Suprapubic skin (tissue), 4 donors: ENCODE results near the gene CRB2. TPM values are rescaled to one million over a fixed set of nuclear protein-coding genes. Genes with fewer than 3 reads are reported as not detected.

ENCODE experiments used
- DNase-seq, 2 donors: peaks; one replicate each; pipeline ENCODE4 v3.0.0-alpha.2; 2019; ENCODE audit warnings: low spot score in 2 of 2
- H3K27ac ChIP-seq: fragments of 200-600 bp; sonication (generic); one replicate; pipeline ENCODE4 v1.5.1; 2019
- H3K27me3 ChIP-seq: fragments of 200-600 bp; sonication (generic); one replicate; pipeline ENCODE4 v1.5.1; 2019
- H3K36me3 ChIP-seq: fragments of 200-600 bp; sonication (generic); one replicate; pipeline ENCODE4 v1.5.1; 2019
- H3K4me1 ChIP-seq: fragments of 200-600 bp; sonication (generic); one replicate; pipeline ENCODE4 v1.5.1; 2019
- H3K4me3 ChIP-seq: fragments of 200-600 bp; sonication (generic); one replicate; pipeline ENCODE4 v1.5.1; 2019; ENCODE audit warnings: mild to moderate bottlenecking
- H3K9me3 ChIP-seq: fragments of 200-600 bp; sonication (generic); one replicate; pipeline ENCODE4 v1.5.1; 2019
- EP300 ChIP-seq: sonication (generic); formaldehyde crosslinking; IDR thresholded peaks from one replicate; pipeline ENCODE4 v1.6.1; 2017; ENCODE audit warnings: antibody characterized with exemption
- POLR2A ChIP-seq, 2 donors: fragments of 450-650 bp; IDR thresholded peaks; one replicate each; pipeline ENCODE4 v1.6.1; 2017; ENCODE audit warnings: antibody characterized with exemption in 2 of 2, mild to moderate bottlenecking in 2 of 2, moderate library complexity in 2 of 2
- POLR2AphosphoS5 ChIP-seq, 3 donors: sonication (generic); formaldehyde crosslinking; IDR thresholded peaks; one replicate each; pipeline ENCODE4 v1.6.1; 2017; ENCODE audit warnings: antibody characterized with exemption in 3 of 3
- WGBS: methylation state at CpG from one replicate; pipeline ENCODE4 v1.1.5; 2018; 5-methylcytosine and 5-hydroxymethylcytosine counted together
- total RNA-seq, 4 donors: library from RNA; depleted of rRNA; stranded (reverse); fragments of >200 nt; gene quantifications; one replicate each; pipeline ENCODE4 v1.1.0, GENCODE V29; 2016
- TF ChIP-seq, protein P1 (sequence below), 2 donors: fragments of 200-600 bp in 1 of 2; fragments of 450-650 bp in 1 of 2; sonication (generic) in 1 of 2; IDR thresholded peaks; one replicate each; pipeline ENCODE4 v1.5.1; 2016 to 2019; ENCODE audit warnings: antibody characterized with exemption in 2 of 2, mild to moderate bottlenecking in 1 of 2, moderate library complexity in 1 of 2

The CRB2 gene
- total RNA-seq, 4 donors from 2014 or later = not detected

DNA sequence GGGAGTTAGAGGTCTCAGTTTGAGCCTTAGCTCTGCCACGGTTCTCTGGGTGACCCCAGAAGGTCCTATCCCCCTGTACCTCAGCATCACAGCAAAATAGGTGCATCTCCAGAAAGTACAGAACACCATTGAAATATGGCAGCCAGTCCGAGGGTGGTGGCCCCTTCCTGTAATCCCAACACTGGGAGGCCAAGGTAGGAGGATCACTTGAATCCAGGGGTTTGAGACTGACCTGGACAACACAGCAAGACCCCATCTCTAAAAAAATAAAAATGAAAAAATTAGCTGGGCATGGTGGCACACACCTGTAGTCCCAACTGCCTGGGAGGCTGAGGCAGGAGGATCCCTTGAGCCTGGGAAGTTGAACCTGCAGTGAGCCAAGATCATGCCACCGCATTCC is 7.0 kb upstream of the CRB2 start:
- Histone ChIP-seq H3K9me3 (no peaks in the 10 kb centered on the region), H3K4me1 (peaks cover 27% of the 10 kb centered on the region)

DNA sequence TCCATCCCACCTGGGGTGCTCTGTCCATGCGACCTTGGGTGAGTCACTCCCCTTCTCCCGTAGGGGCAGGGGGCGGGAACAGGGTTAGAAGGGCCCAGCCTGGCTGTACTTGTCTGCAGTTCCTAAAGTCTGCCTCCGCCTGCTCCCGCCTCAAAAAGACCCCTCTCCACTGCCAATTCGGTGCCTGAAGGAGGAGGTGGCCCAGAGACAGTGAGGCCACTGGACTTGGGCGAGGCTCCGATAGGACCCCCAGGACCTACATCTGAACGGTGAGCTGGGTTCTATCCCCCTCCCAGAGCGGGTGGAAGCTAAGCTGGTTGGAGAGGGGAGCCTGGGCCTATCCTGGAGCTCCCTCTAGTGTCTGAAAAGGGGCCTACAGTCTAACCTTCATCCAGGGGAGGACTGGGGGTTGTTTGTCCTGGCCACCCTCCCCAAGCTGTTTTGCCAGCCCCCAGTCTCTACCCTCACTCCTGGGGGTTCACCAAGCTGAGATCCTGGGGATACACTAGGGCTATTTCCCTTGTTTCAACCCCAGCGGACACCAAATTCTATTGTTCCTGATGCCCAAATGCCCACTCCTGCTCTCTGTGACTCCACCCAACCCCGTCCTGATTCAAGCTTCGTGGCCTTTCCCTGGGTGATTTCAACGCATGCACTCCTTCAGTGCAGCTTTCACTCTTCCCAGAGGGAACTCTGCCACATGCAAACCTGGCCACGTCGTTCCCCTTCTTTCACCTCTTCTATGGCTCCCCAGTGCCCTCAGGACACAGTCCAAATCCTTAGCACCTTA is 6.1 kb upstream of the CRB2 start:
- H3K4me1 ChIP-seq = peaks cover 28% of the 10 kb centered on the region
- TF ChIP-seq POLR2A (IDR thresholded peaks at IDR 0.05) (no peak), POLR2AphosphoS5 (IDR thresholded peaks at IDR 0.05) (no peak)
- TF ChIP-seq, protein P1, sequence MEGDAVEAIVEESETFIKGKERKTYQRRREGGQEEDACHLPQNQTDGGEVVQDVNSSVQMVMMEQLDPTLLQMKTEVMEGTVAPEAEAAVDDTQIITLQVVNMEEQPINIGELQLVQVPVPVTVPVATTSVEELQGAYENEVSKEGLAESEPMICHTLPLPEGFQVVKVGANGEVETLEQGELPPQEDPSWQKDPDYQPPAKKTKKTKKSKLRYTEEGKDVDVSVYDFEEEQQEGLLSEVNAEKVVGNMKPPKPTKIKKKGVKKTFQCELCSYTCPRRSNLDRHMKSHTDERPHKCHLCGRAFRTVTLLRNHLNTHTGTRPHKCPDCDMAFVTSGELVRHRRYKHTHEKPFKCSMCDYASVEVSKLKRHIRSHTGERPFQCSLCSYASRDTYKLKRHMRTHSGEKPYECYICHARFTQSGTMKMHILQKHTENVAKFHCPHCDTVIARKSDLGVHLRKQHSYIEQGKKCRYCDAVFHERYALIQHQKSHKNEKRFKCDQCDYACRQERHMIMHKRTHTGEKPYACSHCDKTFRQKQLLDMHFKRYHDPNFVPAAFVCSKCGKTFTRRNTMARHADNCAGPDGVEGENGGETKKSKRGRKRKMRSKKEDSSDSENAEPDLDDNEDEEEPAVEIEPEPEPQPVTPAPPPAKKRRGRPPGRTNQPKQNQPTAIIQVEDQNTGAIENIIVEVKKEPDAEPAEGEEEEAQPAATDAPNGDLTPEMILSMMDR (IDR thresholded peaks at IDR 0.05) = peak; percentile 73 to 95
- peaks cover 27% of the 10 kb centered on the region for H3K27me3 ChIP-seq
- H3K9me3 ChIP-seq = no peaks in the 10 kb centered on the region
- DNase-seq = no peak
- 15% methylated on average over 8 of the region's 16 CpGs for WGBS
- H3K4me3 ChIP-seq = no peak overlapping the region
- no peak overlapping the region for H3K27ac ChIP-seq
- no peaks in the 10 kb centered on the region for H3K36me3 ChIP-seq

More for the DNA sequence above, 7.0 kb upstream of the CRB2 start:
- no peak overlapping the region for H3K27ac ChIP-seq
- 44% methylated on average over 3 of the region's 3 CpGs for WGBS
- no peak for TF ChIP-seq EP300
- TF ChIP-seq POLR2A (IDR thresholded peaks at IDR 0.05) = no peak
- TF ChIP-seq, protein P1 (IDR thresholded peaks at IDR 0.05) = no peak
- TF ChIP-seq POLR2AphosphoS5 (IDR thresholded peaks at IDR 0.05) = no peak
- DNase-seq = no peak
- H3K36me3 ChIP-seq = no peaks in the 10 kb centered on the region
- no peak overlapping the region for H3K4me3 ChIP-seq
- H3K27me3 ChIP-seq = peaks cover 27% of the 10 kb centered on the region

DNA sequence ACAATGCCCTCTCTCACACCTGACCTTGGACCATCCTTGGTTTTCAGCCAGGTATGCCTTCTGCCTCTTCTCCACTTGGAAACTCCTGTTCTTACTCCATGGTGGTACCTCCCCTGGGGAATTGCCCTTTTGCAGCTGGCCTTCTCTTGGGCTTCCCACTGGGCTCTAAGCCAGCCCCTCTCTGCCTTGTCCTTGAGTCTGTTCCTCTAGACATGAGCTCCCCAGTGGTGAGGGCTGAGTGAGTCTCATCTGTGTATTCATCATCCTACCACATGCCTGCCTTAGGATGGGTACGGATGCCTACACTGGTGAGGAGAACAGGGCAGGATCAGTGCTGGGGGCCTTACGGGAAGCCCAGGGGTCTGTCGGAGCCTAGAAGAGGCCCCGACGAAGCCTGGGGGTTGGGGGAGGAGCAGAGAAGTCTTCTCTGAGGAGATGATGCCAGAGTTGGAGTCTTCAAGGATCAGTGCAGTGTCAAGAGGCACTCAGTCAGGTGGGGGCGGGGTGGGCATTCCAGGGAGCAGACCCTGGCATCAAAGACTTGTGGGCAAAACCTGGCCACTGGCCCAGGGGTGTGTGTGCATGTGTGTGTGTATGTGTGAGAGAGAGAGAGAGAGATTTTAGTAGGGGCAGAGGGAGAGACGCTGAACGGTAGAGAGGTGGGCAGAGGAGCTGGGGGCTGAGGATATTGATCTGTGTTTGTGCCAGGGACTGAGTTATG is 5.2 kb upstream of the CRB2 start:
- Histone ChIP-seq H3K4me1 (peaks cover 24% of the 10 kb centered on the region), H3K4me3 (no peak overlapping the region), H3K27me3 (peaks cover 27% of the 10 kb centered on the region), H3K36me3 (no peaks in the 10 kb centered on the region), H3K9me3 (no peaks in the 10 kb centered on the region), H3K27ac (no peak overlapping the region)
- TF ChIP-seq, protein P1 (IDR thresholded peaks at IDR 0.05) = no peak
- TF ChIP-seq EP300 (no peak), POLR2AphosphoS5 (IDR thresholded peaks at IDR 0.05) (no peak), POLR2A (IDR thresholded peaks at IDR 0.05) (no peak)
- DNase-seq = no peak
- WGBS = 63% methylated on average over 8 of the region's 8 CpGs

DNA sequence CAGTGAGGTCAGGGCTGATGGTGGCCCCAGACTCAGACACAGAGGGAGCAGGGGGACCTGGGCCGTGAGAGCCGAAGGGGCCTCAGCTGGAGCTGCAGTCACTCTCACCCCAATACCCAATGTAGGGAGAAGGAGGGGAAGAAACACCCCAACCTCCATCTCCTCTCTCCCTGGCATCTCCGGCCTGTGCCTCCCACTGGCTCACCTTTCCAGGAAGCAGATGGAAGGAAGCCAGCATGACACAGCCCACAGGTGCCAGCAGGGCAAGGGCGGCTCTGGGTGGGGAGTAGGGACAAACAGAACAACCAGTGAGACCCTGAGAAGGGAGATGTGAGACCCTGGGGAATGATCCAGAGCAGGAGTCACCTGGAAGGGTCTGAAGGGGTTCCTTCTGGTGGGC is 3.0 kb upstream of the CRB2 start:
- DNase-seq = no peak
- Histone ChIP-seq H3K36me3 (no peaks in the 10 kb centered on the region), H3K27ac (no peak overlapping the region), H3K4me3 (no peak overlapping the region), H3K9me3 (no peaks in the 10 kb centered on the region), H3K4me1 (peaks cover 16% of the 10 kb centered on the region), H3K27me3 (peaks cover 27% of the 10 kb centered on the region)
- 64% methylated on average over 4 of the region's 4 CpGs for WGBS
- TF ChIP-seq POLR2A (IDR thresholded peaks at IDR 0.05) (no peak), EP300 (no peak)

DNA sequence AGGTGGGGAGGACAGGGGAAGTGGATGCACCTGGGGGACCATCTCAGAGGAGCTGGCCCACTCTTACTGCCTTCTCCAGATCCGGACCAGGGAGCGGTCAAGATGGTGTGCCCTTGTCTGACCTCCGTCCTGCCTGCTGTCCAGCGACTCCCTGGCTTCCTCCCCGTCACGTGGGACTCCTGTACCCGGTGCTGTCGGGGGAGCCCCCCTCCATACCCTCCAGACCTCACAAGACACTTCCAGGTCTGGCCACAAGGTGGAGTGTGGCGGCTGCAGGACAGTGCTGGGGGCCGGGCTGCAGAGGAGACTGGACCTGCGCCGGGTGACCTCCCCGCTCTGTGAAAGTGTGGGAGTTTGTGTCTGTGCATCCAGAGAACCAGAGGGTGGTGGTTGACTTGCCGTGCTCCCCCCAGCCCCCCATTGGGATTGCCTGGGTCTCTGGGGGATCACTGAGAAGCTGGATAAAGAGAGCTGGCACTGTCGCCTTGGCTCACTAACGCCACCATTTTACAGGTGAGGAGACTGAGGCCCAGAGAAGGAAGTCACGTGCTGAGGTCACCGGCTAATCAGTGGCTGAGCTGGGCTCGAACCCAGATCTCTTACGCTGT is 1.9 kb upstream of the CRB2 start:
- DNase-seq = no peak
- H3K4me3 ChIP-seq = no peak overlapping the region
- TF ChIP-seq POLR2A (IDR thresholded peaks at IDR 0.05) = no peak
- TF ChIP-seq, protein P1 (IDR thresholded peaks at IDR 0.05) = peak; percentile 13 to 83
- WGBS = 60% methylated on average over 3 of the region's 20 CpGs
- peaks cover 19% of the 10 kb centered on the region for H3K27me3 ChIP-seq
- H3K27ac ChIP-seq = no peak overlapping the region
- no peaks in the 10 kb centered on the region for H3K9me3 ChIP-seq
- H3K36me3 ChIP-seq = no peaks in the 10 kb centered on the region
- H3K4me1 ChIP-seq = peaks cover 13% of the 10 kb centered on the region
